ENCODE measurements around the gene RFESD.

RFESD gene

DNA sequence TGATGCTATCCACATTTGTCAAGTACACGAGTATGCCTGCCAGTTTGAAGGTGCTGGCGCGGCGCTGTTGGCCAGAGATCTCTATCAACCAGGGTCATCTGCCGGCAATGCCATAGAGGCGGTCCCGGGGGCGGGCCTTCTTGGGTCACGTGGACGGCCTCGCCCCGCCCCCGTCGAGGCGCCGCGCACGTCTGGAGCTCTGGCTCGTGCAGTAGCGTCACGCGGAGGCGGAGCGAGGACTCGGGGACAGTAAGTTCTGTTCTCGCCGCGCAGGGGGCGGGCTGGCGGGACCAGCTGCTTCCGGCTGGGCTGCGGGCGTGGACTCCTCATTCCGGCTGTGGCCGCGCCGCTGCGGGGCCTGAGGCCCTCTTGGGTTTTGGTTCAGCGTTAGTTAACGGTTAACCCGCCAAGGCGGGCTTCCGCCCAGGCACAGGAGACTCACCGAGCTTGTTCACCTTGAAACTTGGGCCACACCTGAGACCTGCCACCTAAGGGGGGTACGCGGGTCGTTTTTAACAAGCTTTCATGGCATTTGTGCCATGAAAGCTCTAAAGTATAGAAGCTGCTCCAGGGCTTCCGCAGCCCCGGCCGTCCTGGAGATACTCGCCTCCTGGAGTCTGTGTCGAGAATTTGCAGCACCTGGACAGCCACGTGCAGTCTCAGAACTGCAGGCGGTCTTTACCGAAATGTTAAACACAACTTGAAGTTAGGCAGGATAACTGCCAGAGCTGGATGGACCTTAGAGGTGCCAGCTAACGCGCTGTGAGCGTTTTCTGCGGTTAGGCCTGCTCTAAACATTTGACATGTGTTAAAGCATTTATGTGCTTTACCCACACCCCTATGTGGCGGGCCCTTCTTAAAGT is at the start of gene RFESD:
Gene RFESD, plus strand, starts transcription at position 209 of the 863 bp plus-strand sequence. CDS start 5,495 bp downstream, outside the sequence.
- DNase-seq (ENCODE audit: low read depth in 1 of 2, low spot score in 1 of 2), result peak; percentile 83 to 89

DNA sequence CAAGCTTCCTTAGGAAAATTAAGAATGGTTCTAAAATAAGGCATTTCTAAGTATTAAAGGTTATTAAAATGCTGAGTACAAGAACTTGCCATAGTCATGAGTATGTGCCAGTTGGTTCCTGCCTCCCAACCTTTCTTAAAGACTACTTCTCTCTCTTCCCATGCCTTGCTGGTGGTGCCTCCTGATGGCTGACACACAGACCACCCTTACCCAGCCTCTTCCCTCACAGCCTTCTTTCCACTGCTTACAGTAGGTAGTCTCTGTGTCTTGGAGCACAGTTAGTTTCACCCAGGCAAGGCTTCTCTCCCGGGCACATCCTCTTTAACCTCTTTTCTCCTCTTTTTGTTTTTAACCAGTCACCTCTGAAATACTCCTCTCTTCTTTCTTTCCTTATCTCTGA is 47.3 kb upstream of the RFESD start:
- DNase-seq (ENCODE audit: low read depth in 1 of 2, low spot score in 1 of 2), result no peak

DNA sequence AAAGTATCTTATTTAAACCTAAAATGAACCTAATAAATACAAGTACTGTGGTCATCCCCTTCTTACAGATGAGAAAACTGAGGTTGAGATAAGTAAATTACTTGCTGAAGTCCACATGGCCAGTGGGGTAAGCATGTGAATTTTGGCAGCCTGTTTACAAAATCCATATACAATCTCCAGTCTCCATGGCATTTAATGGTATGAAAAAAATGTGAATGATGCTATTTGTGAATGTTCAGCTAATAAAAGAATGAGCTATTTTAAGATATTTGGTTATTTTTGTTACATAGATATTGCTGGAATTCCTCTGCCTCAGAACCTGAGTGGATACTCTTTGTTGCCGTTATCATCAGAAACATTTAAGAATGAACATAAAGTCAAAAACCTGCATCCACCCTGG is 46.0 kb upstream of the RFESD start:
- DNase-seq (ENCODE audit: low read depth in 1 of 2, low spot score in 1 of 2), result no peak

DNA sequence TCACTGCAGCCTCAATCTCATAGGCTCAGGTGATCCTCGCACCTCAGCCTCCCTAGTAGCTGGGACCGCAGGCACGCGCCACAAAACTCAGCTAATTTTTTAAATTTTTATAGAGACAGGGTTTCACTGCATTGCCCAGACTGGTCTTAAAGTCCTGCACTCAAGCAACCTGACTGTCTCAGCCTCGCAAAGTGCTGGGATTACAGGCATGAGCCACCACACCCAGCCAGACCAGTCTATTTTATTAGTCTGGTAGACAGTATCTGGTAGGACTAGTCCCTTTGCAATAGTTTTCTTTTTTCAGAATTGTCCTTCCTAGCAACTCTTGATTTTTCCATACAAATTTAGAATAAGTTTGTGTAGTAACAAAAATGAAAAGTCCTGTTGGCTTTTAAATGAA is 40.8 kb upstream of the RFESD start:
- no peak for DNase-seq (ENCODE audit: low read depth in 1 of 2, low spot score in 1 of 2)

DNA sequence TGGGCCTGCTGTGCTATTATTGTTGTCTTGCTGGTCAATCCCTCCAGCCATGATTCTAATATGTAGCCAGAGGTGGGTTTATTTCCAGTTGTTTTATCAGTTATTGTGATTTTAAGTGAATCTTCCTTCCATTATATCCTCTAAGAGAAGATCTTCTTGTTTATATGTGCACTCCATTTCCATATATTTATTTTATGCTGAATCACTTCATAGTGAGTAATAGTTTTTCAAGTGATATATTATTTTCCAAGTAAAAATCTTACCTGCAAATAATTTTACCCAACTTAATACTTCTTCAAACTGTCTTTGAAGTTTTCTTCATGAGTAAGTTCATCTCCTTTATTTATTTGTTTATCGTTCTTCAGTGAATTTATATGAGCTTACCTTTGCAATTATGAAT is 40.2 kb upstream of the RFESD start:
- no peak for DNase-seq (ENCODE audit: low read depth in 1 of 2, low spot score in 1 of 2)

DNA sequence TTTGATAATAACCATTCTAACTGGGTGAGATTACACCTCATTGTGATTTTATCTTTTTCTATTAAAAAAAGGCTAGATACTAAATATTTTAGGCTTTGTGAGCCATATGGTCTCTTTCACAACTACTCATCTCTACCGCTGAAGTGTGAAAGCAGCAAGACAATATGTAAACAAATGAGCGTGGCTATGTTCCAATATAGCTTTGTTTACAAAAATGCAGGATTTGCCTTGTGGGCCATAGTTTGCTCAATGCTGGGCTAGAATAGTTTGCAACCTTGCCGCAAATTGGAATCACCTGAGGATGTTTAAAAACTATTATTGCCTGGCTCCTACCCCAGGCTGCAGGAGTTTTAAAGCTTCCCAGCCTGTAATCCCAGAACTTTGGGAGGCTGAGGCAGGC is 36.9 kb upstream of the RFESD start:
- DNase-seq (ENCODE audit: low read depth in 1 of 2, low spot score in 1 of 2), result no peak

DNA sequence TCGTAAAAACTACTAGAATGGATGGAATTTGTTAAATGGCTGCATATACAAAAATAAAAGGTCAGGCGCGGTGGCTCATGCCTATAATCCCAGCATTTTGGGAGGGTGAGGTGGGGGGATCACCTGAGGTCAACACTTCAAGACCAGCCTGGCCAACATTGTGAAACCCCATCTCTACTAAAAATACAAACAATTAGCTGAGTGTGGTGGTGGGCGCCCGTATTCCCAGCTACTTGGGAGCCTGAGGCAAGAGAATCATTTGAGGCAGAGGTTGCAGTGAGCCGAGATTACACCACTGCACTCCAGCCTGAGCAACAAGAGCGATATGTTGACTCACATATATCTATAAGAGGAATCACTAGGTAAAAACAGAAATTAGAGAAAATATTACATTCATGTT is 36.0 kb upstream of the RFESD start:
- no peak for DNase-seq (ENCODE audit: low read depth in 1 of 2, low spot score in 1 of 2)

DNA sequence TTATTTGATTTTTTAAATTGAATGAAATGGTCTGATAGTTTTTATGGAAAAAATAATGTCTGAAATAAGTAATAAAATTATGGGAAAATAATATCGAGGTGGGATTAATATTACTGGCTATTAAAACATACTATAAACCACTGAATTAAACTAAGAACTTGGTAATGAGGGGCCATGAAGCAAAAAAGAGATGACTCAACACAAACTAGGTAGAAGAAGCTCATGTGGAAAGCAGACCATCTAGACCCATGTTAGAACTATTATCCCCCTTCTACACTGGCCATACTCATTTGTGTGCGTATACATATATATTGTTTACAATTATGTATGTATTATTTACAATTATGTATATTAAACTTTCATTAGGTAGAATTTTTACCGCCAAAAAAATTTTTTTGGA is 35.2 kb upstream of the RFESD start:
- no peak for DNase-seq (ENCODE audit: low read depth in 1 of 2, low spot score in 1 of 2)

DNA sequence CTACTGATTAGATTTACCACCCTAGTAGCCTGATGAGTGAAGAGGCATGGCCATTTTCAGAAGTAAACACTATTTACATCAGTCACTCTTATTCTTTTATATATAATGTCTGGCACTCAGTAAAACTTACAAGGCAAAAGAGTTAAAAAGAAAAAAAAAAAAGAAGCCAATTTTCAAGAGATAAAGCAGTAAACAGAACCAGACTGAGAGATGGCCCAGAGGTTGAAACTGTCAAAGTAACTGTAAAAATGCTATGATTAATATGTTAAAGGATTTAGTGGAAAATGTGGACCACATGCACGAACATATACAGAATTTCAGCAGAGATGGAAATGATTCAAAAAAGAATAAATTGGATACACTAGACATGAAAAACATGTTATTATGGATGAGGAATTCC is 33.1 kb upstream of the RFESD start:
- no peak for DNase-seq (ENCODE audit: low read depth in 1 of 2, low spot score in 1 of 2)

DNA sequence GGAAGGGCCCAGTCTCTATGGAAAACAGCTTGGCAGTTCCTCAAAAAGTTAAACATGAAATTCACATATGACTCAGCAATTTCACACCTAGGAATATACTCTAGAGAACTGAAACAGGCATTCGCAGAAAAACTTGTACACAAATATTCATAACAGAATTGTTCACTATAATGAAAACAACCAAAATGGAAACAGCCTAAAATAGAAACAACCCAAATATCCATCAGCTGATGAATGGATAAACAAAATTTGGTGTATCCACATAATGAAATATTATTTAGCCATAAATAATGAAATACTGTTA is 31.5 kb upstream of the RFESD start:
- no peak for DNase-seq (ENCODE audit: low read depth in 1 of 2, low spot score in 1 of 2)

DNA sequence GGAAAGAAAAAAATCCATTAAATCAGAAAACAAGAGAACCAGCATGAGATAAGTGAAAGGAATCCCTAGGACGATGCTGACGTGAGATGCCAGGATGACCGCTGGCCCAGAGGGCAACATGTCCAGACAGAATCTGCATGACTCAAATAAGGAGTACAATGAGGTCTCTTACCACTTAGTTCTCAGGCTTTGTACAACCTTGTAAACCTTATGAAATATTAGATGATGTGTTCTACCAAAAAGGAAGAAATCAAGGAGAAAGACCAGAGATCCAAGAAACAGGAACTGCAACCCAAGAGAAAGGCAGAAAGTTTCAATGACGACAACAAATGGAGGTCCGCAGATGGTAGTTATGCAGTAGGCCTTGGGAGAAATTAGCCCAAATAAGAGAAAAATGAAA is 29.5 kb upstream of the RFESD start:
- no peak for DNase-seq (ENCODE audit: low read depth in 1 of 2, low spot score in 1 of 2)

DNA sequence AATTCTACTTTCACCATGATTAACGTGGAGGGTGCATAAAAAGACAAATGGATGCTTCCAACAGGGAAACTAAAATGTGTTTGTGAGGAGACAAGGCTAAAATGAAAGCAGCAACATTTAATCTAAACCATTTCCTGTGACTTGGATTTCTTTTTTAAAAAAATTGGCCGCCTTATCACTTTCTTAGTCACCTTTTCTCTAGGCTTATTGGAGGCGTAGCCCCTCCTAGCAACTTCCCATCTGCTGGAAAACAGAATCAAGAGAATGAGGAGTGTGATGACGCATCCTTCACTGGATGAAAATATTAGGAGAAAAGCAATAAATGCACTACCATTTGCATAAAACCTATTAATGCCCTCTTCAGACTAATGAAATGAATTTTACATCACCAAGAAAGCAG is 27.5 kb upstream of the RFESD start:
- no peak for DNase-seq (ENCODE audit: low read depth in 1 of 2, low spot score in 1 of 2)

DNA sequence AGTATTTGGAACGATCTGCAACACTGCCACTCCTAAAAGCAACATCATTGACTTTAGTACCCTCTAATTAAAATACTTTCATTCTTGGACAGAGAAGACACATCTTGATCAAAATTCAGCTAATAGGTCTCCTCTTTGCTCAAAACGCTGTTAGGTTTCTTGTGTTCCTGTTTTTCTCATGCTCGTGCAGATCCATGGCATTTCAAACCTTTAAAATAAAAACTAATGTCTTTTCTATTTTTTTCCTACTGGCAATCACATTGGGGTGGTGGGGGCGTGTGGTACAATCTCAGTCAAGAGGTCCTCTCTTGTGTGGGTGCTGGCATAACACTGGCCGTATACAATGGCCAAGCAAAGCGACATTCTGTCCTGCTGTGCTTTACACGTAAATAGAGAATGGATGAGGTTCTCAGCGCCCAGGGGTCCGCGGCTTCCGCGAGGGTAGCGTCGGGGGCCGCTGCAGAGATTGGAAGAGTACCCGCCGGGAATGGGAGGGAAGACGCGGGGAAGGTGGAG is 27.0 kb upstream of the RFESD start:
- no peak for DNase-seq (ENCODE audit: low read depth in 1 of 2, low spot score in 1 of 2)

DNA sequence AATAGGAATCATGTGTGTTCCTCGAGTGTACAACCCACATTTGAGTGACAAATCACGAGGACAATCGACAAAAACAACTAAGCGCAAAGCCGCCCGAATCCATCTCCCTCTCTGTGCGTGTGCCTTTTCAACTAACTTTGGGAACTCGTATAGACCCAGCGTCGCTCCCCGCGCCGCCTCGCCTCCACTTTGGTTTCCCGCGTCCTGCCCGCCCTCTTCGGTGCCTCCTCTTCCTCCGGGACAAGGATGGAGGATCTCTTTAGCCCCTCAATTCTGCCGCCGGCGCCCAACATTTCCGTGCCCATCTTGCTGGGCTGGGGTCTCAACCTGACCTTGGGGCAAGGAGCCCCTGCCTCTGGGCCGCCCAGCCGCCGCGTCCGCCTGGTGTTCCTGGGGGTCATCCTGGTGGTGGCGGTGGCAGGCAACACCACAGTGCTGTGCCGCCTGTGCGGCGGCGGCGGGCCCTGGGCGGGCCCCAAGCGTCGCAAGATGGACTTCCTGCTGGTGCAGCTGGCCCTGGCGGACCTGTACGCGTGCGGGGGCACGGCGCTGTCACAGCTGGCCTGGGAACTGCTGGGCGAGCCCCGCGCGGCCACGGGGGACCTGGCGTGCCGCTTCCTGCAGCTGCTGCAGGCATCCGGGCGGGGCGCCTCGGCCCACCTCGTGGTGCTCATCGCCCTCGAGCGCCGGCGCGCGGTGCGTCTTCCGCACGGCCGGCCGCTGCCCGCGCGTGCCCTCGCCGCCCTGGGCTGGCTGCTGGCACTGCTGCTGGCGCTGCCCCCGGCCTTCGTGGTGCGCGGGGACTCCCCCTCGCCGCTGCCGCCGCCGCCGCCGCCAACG is 26.3 kb upstream of the RFESD start, which contains the start of gene GPR150:
Gene GPR150, plus strand, starts transcription at position 58 of the 840 bp plus-strand sequence. Its CDS starts 189 bp downstream, at position 247.
- DNase-seq (ENCODE audit: low read depth in 1 of 2, low spot score in 1 of 2), result peak; percentile 34 to 55

DNA sequence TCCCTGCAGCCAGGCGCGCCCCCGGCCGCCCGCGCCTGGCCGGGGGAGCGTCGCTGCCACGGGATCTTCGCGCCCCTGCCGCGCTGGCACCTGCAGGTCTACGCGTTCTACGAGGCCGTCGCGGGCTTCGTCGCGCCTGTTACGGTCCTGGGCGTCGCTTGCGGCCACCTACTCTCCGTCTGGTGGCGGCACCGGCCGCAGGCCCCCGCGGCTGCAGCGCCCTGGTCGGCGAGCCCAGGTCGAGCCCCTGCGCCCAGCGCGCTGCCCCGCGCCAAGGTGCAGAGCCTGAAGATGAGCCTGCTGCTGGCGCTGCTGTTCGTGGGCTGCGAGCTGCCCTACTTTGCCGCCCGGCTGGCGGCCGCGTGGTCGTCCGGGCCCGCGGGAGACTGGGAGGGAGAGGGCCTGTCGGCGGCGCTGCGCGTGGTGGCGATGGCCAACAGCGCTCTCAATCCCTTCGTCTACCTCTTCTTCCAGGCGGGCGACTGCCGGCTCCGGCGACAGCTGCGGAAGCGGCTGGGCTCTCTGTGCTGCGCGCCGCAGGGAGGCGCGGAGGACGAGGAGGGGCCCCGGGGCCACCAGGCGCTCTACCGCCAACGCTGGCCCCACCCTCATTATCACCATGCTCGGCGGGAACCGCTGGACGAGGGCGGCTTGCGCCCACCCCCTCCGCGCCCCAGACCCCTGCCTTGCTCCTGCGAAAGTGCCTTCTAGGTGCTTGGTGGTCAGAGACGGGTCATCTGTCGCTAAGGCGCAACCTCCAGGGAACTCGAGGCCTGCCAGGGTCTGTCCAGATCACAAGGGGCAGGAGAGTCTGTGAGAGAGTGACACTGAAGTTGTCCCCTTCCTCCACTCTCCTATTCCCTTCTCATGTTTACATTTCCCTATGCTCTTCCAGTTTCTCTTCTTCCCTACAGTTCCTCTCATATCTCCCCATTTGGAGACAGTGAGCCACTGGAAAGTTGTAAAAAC is 25.4 kb upstream of the RFESD start:
- peak; percentile 21 to 38 for DNase-seq (ENCODE audit: low read depth in 1 of 2, low spot score in 1 of 2)

DNA sequence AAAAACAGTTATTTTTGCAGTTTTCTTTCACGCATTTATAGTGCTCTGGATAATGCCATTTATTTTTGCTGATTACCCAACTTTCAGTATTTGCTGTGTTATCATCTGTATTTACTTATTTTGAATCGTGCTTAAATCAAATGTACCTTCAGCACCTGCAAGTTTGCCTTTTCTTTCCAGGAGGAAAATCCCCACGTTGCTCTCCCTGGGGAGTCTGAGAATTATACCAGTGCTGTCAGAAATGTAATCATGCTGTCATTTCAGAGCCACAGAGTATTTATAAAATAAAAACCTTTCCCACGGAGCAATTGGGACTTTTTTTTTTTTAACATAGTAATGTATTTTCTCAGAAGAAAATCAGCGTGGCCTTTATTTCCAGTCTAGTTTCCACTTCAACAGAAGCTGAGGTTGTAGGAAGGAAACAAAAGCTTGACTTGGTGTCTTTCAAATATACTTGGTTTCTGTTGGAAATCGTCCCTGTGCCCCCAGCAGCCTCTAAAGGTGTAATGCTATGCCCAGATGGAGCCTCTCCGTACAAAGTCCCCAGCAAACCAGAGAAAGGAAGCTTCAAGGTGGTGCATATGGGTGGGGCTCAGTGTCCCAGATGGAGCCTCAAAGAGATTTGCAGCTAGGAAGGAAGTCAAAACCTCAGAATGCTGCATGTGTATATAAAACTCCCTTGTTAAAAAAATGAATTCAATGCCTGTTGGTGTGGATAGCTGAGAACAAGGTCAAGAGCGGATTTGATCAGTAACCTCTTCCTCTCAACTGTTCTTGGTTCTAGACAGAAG is 24.5 kb upstream of the RFESD start:
- no peak for DNase-seq (ENCODE audit: low read depth in 1 of 2, low spot score in 1 of 2)

DNA sequence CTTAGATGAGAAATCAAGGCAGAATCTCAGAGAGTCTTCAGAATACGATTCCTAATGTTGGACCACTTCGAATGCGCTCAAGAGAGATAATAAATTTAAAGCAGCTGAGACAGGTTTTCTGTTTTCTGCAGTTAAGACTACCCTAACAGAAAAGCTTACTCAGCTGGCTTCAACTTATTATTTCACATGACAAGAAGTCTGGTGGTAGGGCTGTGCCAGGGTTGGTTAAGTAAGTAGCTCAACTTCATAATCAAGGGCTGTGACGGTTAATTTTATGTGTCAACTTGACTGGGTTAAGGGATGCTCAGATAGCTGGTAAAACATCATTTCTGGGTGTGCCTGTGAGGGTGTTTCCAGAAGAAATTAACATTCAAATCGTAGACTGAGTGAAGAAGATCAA is 22.9 kb upstream of the RFESD start:
- no peak for DNase-seq (ENCODE audit: low read depth in 1 of 2, low spot score in 1 of 2)

DNA sequence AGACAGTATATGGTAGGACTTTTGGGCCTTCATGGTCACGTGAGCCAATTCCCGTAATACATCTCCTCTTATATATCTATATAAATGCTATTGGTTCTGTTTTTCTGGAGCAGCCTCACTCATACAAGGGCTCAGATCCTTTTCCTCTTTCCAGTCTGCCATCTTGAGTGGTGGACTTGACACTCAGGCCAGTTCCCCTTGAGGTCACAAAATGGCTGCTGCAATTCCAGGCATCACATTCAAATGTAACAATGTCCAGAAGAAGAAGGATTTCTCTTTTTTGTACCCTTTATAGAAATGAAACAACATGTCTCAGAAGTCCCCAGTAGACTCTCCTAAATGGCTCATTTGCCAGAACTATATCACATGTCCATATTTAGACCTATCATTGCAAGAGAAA is 22.2 kb upstream of the RFESD start:
- DNase-seq (ENCODE audit: low read depth in 1 of 2, low spot score in 1 of 2), result no peak

DNA sequence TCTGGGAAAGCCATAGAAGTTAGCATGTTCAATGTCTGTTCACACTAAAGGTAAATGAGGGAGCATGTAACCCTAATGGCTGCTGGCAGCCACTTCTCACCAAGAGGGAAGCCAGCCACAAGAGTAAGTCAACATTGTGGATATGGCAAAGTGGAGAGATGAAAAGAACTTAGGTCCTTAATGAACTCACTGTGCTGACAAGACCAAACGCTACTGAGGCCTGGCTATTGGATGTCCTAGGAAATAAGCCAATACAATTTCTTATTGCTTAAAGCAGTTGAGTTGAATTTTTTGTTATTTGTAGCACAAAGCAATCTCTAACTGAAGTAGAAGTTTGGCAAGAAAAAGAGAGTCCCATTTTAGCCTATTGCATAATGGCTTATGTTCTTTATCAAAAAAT is 19.9 kb upstream of the RFESD start:
- DNase-seq (ENCODE audit: low read depth in 1 of 2, low spot score in 1 of 2), result no peak
